Posterior vena cava (tissue), 2 donors: ENCODE data around the gene ANAPC2. TPM values are rescaled to one million over a fixed set of nuclear protein-coding genes. Genes with fewer than 3 reads are reported as not detected.

Experiments
- DNase-seq: peaks from one replicate; pipeline ENCODE4 v3.0.0-alpha.2; 2020; ENCODE audit warnings: low spot score
- intact Hi-C, 2 donors: fragments of 100-400 bp; cut with DNase I; formaldehyde crosslinking; loops; one replicate each; pipeline versions ENCODE4 v1.14.1 to v1.14.2; 2022 to 2023
- long read RNA-seq, 2 donors: library from polyadenylated mRNA; unstranded; transcript quantifications; one replicate each; pipeline ENCODE4 v2.0.0, GENCODE V29; 2020 to 2021
- total RNA-seq, 2 donors: library from RNA; stranded (reverse); fragmentation: NEBNext Ultra II Directional; extraction: Animal tissue kit (Norgen Biotek cat#: 25700); gene quantifications; one replicate each; pipeline ENCODE4 v1.2.1, GENCODE V29; 2021
- donor health status: DM: yes; HTN: yes; CAD: no.
- donor health status: DM: yes; HTN: yes; CAD: no.

ANAPC2 gene, protein sequence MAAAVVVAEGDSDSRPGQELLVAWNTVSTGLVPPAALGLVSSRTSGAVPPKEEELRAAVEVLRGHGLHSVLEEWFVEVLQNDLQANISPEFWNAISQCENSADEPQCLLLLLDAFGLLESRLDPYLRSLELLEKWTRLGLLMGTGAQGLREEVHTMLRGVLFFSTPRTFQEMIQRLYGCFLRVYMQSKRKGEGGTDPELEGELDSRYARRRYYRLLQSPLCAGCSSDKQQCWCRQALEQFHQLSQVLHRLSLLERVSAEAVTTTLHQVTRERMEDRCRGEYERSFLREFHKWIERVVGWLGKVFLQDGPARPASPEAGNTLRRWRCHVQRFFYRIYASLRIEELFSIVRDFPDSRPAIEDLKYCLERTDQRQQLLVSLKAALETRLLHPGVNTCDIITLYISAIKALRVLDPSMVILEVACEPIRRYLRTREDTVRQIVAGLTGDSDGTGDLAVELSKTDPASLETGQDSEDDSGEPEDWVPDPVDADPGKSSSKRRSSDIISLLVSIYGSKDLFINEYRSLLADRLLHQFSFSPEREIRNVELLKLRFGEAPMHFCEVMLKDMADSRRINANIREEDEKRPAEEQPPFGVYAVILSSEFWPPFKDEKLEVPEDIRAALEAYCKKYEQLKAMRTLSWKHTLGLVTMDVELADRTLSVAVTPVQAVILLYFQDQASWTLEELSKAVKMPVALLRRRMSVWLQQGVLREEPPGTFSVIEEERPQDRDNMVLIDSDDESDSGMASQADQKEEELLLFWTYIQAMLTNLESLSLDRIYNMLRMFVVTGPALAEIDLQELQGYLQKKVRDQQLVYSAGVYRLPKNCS
- 10 to 100 TPM; 39.1 to 42.3 TPM for total RNA-seq
- long read RNA-seq, donor 1, partial matches to known transcripts: 0 of 3 reads
- long read RNA-seq, donor 1, other reads (novel, unspliced or antisense): 1 of 3 reads
- long read RNA-seq, donor 2, partial matches to known transcripts: 3 of 6 reads
- long read RNA-seq, donor 2, other reads (novel, unspliced or antisense): 0 of 6 reads

DNA sequence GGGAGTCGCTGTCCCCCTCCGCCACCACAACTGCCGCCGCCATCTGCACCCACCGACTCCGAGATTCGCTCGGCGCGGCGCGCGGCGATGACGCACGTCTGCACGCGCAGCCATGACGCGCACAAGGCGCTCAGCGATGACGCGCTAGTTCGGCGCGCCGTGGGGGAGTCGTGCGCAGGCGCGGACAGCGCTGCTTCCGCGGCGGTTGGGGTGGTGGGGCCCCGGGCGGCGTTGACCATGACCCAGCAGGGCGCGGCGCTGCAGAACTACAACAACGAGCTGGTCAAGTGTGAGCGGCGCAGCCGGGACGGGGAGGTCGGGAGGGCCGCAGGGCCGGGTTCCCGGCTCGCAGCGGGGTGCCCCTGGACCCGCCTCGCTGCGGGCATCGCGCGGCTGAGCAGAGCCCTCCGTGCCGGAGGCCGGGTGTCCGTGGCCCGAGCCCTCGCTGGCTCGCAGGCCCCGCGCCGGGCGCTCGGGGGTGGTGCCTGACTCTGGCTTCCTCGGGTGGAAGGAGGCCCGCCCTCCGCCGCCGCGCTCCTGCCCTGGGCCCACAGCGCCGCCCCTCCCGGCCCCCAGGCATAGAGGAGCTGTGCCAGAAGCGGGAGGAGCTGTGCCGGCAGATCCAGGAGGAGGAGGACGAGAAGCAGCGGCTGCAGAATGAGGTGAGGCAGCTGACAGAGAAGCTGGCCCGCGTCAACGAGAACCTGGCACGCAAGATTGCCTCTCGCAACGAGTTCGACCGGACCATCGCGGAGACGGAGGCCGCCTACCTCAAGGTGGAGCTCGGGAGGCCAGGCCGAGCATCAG, at the start of gene ANAPC2, which contains the start of gene SSNA1:
TSS of gene ANAPC2 (minus strand) at position 71 of the 807 bp plus-strand sequence. CDS start at position 43, 28 bp downstream.
TSS of gene SSNA1 (plus strand) at position 187 of the 807 bp plus-strand sequence. CDS start at position 238, 51 bp downstream.
- intact Hi-C loops: no loop called here
- peak; percentile 98 for DNase-seq

DNA sequence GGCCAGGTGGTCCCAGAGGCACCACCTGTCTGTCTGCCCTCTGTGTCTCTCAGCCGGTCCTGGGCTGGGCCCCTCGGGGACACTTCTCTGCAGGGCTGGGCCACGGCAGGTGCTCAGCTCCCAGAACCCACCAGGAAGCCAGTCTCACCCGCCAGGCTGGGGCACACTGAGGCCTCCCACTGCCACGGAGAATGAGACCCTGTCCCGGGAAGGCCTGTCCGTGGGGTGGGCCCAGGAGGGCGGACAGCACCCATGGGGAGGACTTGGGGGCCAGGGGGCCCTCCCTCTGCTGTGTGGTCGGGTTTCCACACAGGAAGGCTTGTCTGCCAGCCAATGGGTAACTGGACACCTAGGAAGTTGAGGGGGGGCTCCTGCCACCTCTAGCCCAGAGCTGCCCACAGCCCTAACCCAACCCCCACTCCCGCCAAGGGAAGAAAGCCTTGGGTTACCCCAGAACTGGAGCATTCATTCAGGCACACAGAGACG, 48.6 kb upstream of the ANAPC2 start:
- DNase-seq: no peak
- intact Hi-C loops: no loop called here

DNA sequence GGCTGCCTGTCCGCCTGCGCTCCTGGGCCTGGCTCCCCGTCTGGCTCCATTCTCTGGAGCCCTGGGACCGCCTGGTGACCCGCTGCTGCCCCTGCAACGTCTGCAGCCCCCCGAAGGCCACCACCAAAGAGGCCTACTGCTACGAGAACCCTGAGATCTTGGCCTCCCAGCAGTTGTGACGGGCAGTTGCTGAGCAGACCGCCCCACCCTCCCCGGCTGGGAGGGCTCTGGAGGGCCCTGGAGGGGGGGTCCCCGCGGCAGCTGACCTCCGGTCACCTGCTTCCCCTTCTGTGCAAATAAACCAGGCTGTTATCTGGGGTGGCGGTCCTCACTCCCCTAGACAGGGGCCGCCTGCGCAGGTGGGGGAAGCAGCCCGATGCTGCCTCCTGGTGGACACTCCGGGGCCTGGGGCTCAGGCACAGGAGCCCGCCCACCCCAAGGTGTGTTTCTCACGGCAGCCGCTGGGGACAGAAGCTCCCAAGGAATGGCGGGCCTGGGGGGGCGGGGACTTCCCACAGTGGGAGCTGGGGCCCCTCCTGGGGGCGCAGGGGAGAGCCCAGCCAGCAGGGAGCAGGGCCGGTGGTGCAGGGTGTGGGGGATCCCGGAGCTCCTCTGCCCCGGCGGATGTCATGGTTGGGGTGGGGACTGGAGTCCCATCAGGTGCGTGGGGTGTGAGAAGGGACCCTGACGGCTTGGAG, 48.0 kb upstream of the ANAPC2 start:
- DNase-seq: peak; percentile 95
- intact Hi-C loops: no loop called here

DNA sequence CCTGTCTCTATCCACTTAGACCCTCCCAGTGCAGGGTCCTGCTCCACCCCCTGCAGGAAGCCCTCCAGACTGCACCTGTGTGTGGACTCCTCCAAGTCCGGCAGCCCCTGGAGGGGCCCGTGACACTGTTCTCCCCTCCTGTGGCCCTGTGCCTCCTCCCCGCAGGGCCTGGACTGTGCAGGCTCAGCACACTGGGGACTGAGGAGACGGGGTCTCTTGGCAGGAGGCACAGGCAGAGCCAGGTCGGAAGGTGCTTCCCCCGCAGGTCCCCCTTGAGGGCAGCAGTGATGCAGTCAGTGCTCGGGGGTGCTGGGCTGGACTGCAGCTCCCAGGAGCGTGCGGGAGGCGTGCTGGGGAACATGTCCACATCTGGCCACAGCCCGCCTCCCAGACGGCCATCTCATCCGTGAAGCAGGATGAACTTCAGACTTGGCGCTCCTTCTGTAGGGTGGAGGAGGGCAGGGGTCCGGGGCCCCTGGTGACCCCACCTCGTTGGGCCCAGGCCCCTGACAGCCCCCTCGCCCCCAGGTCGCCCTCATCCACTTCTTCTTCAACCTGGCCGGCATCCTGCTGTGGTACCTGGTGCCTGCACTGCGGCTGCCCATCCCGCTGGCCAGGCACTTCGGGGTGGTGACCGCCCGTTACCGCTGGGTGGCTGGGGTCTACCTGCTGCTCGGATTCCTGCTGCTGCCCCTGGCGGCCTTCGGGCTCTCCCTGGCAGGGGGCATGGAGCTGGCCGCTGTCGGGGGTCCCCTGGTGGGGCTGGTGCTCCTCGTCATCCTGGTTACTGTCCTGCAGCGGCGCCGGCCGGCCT, 47.3 kb upstream of the ANAPC2 start:
- DNase-seq: no peak
- intact Hi-C loops: no loop called here

DNA sequence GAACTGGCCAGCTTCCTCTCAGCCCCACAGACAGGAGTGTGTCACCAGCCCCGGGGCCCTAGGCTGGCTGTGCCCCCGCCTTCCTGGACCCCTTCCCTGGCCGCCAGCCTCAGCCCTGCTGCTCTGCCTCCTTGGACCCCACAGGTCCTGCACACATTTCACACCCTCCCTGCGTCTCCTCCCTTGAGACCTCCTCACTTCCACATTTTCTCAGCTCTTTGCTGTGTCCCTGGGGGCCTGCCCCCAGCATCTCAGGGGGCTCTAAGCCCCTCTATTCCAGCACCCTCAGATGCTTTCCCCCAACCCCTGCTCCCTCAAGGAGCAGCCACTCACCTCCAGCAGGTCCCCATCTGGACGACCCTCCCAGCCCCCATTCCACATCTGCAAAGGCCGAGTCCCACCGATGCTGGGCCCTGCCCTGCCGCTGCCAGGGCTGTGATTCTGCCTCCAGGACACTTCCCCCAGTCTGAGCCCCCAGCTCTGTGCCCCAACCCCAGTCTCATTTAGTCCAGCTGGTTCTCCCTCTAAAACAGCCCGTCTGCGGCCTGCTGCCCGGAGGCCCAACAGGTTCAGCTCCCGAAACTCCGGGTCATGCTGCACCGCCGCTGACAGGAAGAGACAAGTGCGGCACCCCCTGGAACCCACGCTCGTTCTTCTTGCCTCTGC, 46.5 kb upstream of the ANAPC2 start:
- DNase-seq: no peak
- intact Hi-C loops: no loop called here

DNA sequence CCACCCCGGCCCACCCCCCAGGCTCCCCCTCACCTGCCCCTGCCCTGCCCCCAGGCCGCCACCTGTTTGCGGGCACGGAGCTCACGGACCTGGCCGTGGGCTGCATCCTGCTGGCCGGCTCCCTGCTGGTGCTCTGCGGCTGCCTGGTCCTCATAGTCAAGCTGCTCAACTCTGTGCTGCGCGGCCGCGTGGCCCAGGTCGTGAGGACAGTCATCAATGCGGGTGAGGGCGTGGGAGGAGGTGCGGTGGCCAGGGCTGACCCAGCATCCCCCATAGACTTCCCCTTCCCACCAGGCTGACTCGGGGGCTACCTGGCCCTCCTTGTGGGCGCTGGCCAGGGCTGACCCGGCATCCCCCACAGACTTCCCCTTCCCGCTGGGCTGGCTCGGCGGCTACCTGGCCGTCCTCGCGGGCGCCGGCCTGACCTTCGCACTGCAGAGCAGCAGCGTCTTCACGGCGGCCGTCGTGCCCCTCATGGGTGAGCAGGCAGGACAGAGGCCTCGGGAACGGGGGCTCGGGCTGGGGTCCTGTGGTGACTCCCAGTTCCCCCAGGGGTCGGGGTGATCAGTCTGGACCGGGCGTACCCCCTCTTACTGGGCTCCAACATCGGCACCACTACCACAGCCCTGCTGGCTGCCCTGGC, 45.8 kb upstream of the ANAPC2 start:
- DNase-seq: no peak
- intact Hi-C loops: no loop called here

DNA sequence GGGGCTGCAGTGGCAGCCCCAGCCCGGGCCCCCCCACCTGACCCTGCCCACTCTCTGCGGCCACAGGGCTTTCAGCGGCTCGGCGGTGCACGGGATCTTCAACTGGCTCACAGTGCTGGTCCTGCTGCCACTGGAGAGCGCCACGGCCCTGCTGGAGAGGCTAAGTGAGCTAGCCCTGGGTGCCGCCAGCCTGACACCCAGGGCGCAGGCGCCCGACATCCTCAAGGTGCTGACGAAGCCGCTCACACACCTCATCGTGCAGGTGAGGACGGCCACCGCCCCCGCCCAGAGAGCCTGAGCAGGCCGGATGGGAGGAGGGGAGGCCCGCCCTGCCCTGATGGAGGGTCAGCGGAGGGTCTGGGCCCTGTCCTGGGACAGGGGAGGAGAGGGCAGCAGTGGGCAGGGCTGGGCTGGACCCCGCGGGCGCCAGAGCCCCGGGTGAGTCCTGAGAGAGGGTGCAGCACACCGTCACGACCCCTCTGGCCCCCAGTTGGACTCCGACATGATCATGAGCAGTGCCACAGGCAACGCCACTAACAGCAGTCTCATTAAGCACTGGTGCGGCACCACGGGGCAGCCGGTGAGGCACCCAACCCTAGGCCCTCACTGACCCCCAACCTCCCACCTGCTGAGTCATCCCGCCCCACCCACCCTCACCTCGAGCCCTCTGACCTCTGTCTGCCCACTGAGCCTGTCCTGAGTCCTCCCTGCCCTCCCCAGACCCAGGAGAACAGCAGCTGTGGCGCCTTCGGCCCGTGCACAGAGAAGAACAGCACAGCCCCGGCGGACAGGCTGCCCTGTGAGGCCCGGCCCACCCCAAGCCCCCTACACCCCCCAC, 45.0 kb upstream of the ANAPC2 start:
- no peak for DNase-seq
- intact Hi-C loops: no loop called here

DNA sequence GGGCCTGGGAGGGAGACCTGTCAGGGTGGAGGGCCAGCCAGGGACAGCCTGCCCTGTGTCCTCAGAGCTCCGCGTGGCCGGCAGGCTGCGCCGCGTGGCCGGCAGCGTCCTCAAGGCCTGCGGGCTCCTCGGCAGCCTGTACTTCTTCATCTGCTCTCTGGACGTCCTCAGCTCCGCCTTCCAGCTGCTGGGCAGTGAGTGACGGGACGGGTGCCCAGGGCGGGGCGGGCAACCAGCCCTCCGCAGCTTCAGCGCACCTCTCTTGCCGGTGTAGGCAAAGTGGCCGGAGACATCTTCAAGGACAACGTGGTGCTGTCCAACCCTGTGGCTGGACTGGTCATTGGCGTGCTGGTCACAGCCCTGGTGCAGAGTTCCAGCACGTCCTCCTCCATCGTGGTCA, 44.1 kb upstream of the ANAPC2 start:
- DNase-seq: no peak
- intact Hi-C loops: no loop called here

DNA sequence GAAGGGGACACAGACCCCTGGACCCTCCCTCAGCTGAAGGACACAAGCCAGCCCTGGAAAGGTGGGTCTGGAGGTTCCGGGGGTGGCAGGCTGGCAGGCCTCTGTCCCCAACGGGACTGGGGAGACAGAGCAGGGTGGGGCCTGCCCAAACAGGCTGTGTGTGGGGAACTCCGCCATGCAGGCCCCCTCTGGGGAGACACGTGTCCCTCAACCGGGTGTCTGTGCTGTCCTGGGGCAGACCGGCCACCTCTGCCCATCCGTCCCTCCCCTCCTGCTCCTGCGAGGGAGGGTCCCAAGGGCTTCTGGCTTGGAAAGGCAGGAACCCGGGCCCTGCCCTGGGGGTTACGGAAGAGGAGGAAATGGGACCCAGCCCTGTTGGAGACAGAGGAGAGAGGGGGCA, 43.7 kb upstream of the ANAPC2 start:
- DNase-seq: no peak
- intact Hi-C loops: no loop called here

DNA sequence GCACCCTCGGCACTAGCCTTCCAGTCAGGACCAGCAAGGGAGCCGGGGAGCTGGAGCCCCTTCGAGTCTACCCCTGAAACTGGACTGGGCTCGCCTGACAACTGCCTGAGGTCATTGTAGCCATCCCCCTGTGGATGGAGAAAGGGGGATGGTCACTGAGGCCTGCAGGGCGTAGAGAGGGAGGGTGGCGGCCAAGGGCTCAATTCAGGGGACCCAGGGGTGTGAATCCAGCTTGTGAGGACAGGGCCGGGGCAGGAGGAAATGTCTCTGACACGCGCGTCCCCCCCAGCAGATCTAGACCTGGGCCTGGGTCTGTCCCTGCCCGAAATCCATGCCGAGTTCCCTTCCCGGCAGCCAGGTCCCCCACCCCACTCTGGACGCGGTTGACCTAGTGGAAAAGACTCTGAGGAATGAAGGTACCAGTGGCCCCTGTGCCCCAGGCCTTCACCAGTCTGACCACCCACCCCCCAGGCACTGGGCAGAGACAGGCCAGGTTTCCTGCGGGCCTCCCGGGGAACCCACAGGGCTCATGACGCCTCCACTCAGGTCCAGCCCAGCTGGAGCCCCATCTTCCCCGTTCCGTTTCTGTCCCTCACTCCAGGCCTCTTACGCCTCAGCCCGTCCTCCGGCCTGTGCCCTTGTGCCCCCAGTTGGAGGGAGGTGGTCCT, 43.1 kb upstream of the ANAPC2 start:
- intact Hi-C loops: no loop called here
- no peak for DNase-seq

DNA sequence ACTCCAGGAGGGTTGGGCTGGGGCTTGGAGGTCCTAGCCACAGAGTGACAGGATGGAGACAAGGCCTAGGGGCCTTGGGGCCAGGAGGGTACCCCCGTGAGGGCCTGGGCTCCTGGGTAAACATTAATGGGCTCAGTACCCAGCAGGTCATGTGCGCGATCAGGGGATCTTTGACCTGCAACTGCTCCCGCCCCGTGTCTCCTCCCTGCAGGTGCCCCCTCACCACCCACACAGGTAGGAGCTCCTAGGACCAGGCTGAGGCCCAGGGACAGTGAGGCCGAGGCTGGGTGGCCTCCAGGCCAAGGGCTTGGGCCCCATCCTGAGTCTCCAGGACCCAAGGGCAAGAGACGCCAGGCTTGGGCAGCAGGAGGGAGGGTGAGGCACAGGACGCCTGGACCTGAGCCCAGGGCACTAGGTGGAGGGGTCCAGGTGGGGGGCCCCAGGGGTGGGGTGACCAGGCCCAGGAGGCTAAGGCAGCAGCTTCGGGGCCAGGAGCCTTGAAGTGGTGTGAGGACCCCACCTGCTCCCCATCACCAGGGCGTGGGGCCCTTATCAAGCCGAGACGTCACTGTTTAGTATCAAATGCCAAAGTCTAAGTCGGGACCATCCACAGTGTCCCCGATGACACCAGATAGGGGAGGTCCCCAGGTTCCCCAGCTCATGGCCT, 42.5 kb upstream of the ANAPC2 start, which contains the start of gene SLC34A3:
TSS of gene SLC34A3 (plus strand) at position 197 of the 667 bp plus-strand sequence. CDS start 802 bp downstream, outside the sequence.
- DNase-seq: no peak
- intact Hi-C loops: no loop called here

DNA sequence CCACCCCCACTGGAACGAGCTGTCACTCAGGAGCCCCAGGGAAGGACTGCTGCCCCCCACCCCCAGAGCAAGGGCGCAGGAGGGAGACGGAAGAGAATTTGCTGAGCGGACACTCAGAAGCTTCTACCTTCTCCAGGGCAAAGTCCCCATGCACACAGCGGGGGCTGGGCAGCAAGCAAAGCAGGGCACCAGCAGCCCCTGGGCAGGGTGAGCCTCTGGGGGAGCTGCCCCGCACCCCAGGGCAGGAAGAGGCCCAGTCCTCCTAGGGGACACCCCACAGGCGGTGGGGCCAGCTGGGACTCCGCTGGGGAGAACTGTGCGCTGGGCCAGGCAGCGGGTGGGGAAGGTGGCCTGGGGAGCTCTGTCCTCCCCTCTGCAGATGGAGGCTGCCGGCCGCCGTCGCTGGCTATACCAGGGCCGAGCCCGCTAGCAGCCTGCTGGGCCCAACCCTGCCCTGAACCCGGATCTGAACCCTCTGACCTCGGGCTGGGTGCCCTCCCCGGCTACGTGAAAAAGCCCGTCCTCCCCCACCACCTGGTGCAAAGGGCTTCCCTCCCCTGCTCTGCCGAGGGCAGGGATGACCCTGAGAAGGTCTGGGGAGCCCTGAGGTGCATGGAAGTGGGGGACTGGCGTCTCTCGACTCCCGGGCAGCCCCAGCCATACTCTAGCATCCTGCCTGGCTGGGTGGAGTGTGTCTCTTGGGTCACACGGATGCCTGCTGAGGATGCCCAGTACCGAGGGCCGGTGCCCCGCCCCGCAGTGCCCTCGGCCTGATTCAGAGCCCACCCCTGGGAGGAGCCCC, 41.7 kb upstream of the ANAPC2 start:
- DNase-seq: no peak
- intact Hi-C loops: loop anchor here in 1 of 2 donors (1.0 to 5.0 kb wide), 2 partner anchors 27 to 113 kb away; no protein-coding TSS in a partner anchor
